ENCODE measurements around the gene ALDH1L2.

DNA sequence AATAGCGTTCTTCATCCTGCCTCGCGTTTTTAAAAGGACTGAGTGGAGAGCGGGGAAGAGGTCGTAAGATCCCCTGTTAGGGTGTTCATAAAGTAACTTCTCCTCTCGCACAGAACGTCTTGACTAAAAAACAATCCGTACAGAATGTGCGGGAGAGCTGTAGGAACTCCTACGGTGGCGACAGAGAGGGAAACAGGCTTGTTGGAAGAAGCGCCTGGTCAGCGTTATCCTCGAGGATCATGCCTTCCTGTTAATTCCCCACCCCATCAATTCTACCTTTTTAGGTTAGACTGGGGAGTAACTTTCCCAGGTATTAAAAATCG is 22.9 kb upstream of the ALDH1L2 start:
- TF ChIP-seq, protein P1, sequence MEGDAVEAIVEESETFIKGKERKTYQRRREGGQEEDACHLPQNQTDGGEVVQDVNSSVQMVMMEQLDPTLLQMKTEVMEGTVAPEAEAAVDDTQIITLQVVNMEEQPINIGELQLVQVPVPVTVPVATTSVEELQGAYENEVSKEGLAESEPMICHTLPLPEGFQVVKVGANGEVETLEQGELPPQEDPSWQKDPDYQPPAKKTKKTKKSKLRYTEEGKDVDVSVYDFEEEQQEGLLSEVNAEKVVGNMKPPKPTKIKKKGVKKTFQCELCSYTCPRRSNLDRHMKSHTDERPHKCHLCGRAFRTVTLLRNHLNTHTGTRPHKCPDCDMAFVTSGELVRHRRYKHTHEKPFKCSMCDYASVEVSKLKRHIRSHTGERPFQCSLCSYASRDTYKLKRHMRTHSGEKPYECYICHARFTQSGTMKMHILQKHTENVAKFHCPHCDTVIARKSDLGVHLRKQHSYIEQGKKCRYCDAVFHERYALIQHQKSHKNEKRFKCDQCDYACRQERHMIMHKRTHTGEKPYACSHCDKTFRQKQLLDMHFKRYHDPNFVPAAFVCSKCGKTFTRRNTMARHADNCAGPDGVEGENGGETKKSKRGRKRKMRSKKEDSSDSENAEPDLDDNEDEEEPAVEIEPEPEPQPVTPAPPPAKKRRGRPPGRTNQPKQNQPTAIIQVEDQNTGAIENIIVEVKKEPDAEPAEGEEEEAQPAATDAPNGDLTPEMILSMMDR (IDR thresholded peaks at IDR 0.05): no peak
- no peak for TF ChIP-seq POLR2A (IDR thresholded peaks at IDR 0.05)
